K562 (cell line): ENCODE data around the gene PDCD10.

Experiments used
- CBX8 ChIP-seq: fragments of 200-600 bp; sonication (generic); IDR thresholded peaks from 2 replicates; pipeline ENCODE4 v1.6.1; 2012; ENCODE audit warnings: borderline replicate concordance, mixed run types, low read depth, mild to moderate bottlenecking, moderate library complexity, mixed read lengths, low read length, control low read depth, inconsistent platforms; ENCODE audit not compliant: poor library complexity, severe bottlenecking; ENCODE audit errors: extremely low read depth
- EP300 ChIP-seq: IDR thresholded peaks from 2 replicates; pipeline ENCODE4 v1.6.1; 2012; ENCODE audit warnings: low read length, improper control_type of control experiment
- SP1 ChIP-seq: sonication (generic); formaldehyde crosslinking; IDR thresholded peaks from 2 replicates; pipeline ENCODE4 v1.8.1; 2022; ENCODE audit warnings: mild to moderate bottlenecking, missing genetic modification reagents
- STAT6 ChIP-seq: sonication (generic); formaldehyde crosslinking; IDR thresholded peaks from 2 replicates; pipeline ENCODE4 v1.8.1; 2023; ENCODE audit warnings: mild to moderate bottlenecking, missing genetic modification reagents
- TCF7L2 ChIP-seq: fragments of 150-350 bp; IDR thresholded peaks from 2 replicates; pipeline ENCODE4 v1.6.1; 2016; ENCODE audit warnings: low read depth, mild to moderate bottlenecking, low read length, moderate library complexity
- ZNF121 ChIP-seq: sonication (generic); formaldehyde crosslinking; conservative IDR thresholded peaks from 2 replicates; pipeline ENCODE4 v1.8.0; 2022; ENCODE audit warnings: missing genetic modification reagents
- ZNF280B ChIP-seq: fragments of 250-450 bp; sonication (Bioruptor Pico); IDR thresholded peaks from 2 replicates; pipeline ENCODE4 v1.5.1; 2021; ENCODE audit warnings: mild to moderate bottlenecking
- ZZZ3 ChIP-seq: fragments of 450-650 bp; IDR thresholded peaks from 2 replicates; pipeline ENCODE4 v1.6.1; 2016; ENCODE audit warnings: antibody characterized with exemption, mild to moderate bottlenecking, moderate library complexity

GRCh38 chr3:167773584-167773983 lies 38.9 kb upstream of the PDCD10 start:
- TF ChIP-seq EP300 (no peak), ZNF280B (no peak), SP1 (CRISPR knock-in tag) (no peak), ZZZ3 (no peak), ZNF121 (no peak), TCF7L2 (no peak), CBX8 (no peak), STAT6 (CRISPR knock-in tag) (no peak)
